Activated B cell treated with CpG ODN at 0.5 μM for 24 hours (primary cell): ENCODE results near the gene RASGRP1. TPM values are rescaled to one million over a fixed set of nuclear protein-coding genes. Genes with fewer than 3 reads are reported as not detected.

ENCODE experiments used
- ATAC-seq: fragments of 200-7000 bp; cut with Tn5 transposase; one replicate; pipeline ENCODE4 v1.10.0; 2021; ENCODE audit warnings: low read depth, mild to moderate bottlenecking, moderate library complexity
- CTCF ChIA-PET: fragments of 350-600 bp; sonication (Branson Sonifier 250); formaldehyde crosslinking; loops from one replicate; lab custom pipeline; 2021; ENCODE audit warnings: antibody characterized with exemption; lab: Charles Lee
- POLR2A ChIA-PET: fragments of 350-600 bp; sonication (Branson Sonifier 250); formaldehyde crosslinking; loops from one replicate; lab custom pipeline; 2021; ENCODE audit warnings: antibody characterized with exemption; lab: Charles Lee
- DNase-seq: peaks from one replicate; pipeline ENCODE4 v3.0.0; 2022
- H3K27ac Mint-ChIP-seq: one replicate; pipeline ENCODE4 v1.8.0; 2020; ENCODE audit warnings: mixed read lengths
- H3K27me3 Mint-ChIP-seq: one replicate; pipeline ENCODE4 v1.8.0; 2021; ENCODE audit warnings: mixed read lengths
- H3K36me3 Mint-ChIP-seq: one replicate; pipeline ENCODE4 v1.8.0; 2021; ENCODE audit warnings: low read depth, mixed read lengths
- H3K4me1 Mint-ChIP-seq: one replicate; pipeline ENCODE4 v1.8.0; 2021; ENCODE audit warnings: mixed read lengths
- H3K4me3 Mint-ChIP-seq: one replicate; pipeline ENCODE4 v1.8.0; 2020; ENCODE audit warnings: mild to moderate bottlenecking, mixed read lengths
- H3K9me3 Mint-ChIP-seq: one replicate; pipeline ENCODE4 v1.8.0; 2020; ENCODE audit warnings: mixed read lengths
- intact Hi-C: fragments of 100-400 bp; cut with micrococcal nuclease; formaldehyde crosslinking; loops from one replicate; pipeline ENCODE4 v1.15.1; 2024
- total RNA-seq: library from RNA; stranded (reverse); gene quantifications from 2 replicates; pipeline ENCODE4 v1.2.3, GENCODE V29; 2022
- TF ChIP-seq, protein P1 (sequence below): fragments of 200-600 bp; IDR thresholded peaks from one replicate; pipeline ENCODE4 v1.8.0; 2022; ENCODE audit warnings: antibody characterized with exemption, mild to moderate bottlenecking

RASGRP1 gene
- total RNA-seq, 1 donor from 2014 or later: 37.7 TPM

- no peaks in the 10 kb centered on the region for H3K9me3 Mint-ChIP-seq
- H3K4me3 Mint-ChIP-seq: no peak overlapping the region
- H3K27me3 Mint-ChIP-seq: no peaks in the 10 kb centered on the region
- peaks cover 2% of the 10 kb centered on the region for H3K4me1 Mint-ChIP-seq
- ATAC-seq: no peak
- CTCF ChIA-PET: no interaction called here
- intact Hi-C loops: no loop called here
- POLR2A ChIA-PET: interaction anchor here (0.6 kb wide), 1 partner anchor 35 kb away, joined by 4 read pairs; no protein-coding TSS in a partner anchor
- no peak overlapping the region for H3K27ac Mint-ChIP-seq
- DNase-seq: no peak
- H3K36me3 Mint-ChIP-seq: peaks cover 46% of the 10 kb centered on the region
- TF ChIP-seq, protein P1, sequence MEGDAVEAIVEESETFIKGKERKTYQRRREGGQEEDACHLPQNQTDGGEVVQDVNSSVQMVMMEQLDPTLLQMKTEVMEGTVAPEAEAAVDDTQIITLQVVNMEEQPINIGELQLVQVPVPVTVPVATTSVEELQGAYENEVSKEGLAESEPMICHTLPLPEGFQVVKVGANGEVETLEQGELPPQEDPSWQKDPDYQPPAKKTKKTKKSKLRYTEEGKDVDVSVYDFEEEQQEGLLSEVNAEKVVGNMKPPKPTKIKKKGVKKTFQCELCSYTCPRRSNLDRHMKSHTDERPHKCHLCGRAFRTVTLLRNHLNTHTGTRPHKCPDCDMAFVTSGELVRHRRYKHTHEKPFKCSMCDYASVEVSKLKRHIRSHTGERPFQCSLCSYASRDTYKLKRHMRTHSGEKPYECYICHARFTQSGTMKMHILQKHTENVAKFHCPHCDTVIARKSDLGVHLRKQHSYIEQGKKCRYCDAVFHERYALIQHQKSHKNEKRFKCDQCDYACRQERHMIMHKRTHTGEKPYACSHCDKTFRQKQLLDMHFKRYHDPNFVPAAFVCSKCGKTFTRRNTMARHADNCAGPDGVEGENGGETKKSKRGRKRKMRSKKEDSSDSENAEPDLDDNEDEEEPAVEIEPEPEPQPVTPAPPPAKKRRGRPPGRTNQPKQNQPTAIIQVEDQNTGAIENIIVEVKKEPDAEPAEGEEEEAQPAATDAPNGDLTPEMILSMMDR: no peak
Observed at GRCh38 chr15:38525489-38525888, 39.1 kb downstream of the RASGRP1 start.

GRCh38 chr15:38524156-38524555 lies 40.5 kb downstream of the RASGRP1 start:
- H3K4me1 Mint-ChIP-seq: no peaks in the 10 kb centered on the region
- intact Hi-C loops: no loop called here

DNA sequence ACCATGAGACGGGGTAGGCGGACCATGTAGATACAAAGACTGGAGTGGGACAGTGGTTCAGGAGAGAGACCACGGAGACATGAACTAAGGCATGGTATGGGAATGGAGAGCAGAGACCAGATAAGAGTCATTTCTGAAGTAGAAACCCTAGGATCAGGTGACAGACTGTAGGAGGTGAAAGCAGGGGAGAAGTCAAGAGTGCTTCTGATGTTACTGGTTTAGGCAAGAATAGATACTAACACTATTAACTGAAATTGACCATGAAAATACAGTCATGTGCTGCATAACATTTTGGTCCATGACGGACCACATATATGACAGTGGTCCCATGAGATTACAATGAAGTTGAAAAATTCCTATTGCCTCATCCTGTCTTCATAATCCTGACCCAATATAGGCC lies 41.7 kb downstream of the RASGRP1 start:
- ATAC-seq (no peak), DNase-seq (no peak)
- ChIA-PET POLR2A (no interaction called here), CTCF (interaction anchor here (1.4 kb wide), 1 partner anchor 41 kb away, joined by 5 read pairs; no protein-coding TSS in a partner anchor)
- Mint-ChIP-seq H3K4me1 (no peaks in the 10 kb centered on the region), H3K9me3 (no peaks in the 10 kb centered on the region), H3K27me3 (no peaks in the 10 kb centered on the region), H3K27ac (no peak overlapping the region), H3K4me3 (no peak overlapping the region), H3K36me3 (peaks cover 45% of the 10 kb centered on the region)
- TF ChIP-seq, protein P1: no peak
- intact Hi-C loops: no loop called here

More at GRCh38 chr15:38524156-38524555, 40.5 kb downstream of the RASGRP1 start:
- no peak for ATAC-seq
- Mint-ChIP-seq H3K9me3 (no peaks in the 10 kb centered on the region), H3K36me3 (peaks cover 45% of the 10 kb centered on the region), H3K27ac (no peak overlapping the region), H3K4me3 (no peak overlapping the region), H3K27me3 (no peaks in the 10 kb centered on the region)
- CTCF ChIA-PET: no interaction called here
- DNase-seq: no peak
- POLR2A ChIA-PET: no interaction called here
- TF ChIP-seq, protein P1: no peak

- peaks cover 50% of the 10 kb centered on the region for H3K36me3 Mint-ChIP-seq
- H3K27me3 Mint-ChIP-seq: no peaks in the 10 kb centered on the region
- CTCF ChIA-PET: interaction anchor here (0.8 to 1.6 kb wide), 4 partner anchors 81 to 178 kb away, joined by 3 to 5 read pairs (median 4); no protein-coding TSS in a partner anchor
- intact Hi-C loops: no loop called here
- no peak overlapping the region for H3K4me3 Mint-ChIP-seq
- no peak overlapping the region for H3K27ac Mint-ChIP-seq
- H3K4me1 Mint-ChIP-seq: no peaks in the 10 kb centered on the region
- POLR2A ChIA-PET: no interaction called here
- DNase-seq (no peak), ATAC-seq (no peak)
- TF ChIP-seq, protein P1: no peak
- H3K9me3 Mint-ChIP-seq: no peaks in the 10 kb centered on the region
Observed at GRCh38 chr15:38521316-38521715, 43.3 kb downstream of the RASGRP1 start.

- POLR2A ChIA-PET: no interaction called here
- DNase-seq (no peak), ATAC-seq (no peak)
- TF ChIP-seq, protein P1: no peak
- no peaks in the 10 kb centered on the region for H3K9me3 Mint-ChIP-seq
- H3K36me3 Mint-ChIP-seq: peaks cover 58% of the 10 kb centered on the region
- no peaks in the 10 kb centered on the region for H3K27me3 Mint-ChIP-seq
- intact Hi-C loops: no loop called here
- no peak overlapping the region for H3K4me3 Mint-ChIP-seq
- CTCF ChIA-PET: interaction anchor here (1.2 to 1.6 kb wide), 2 partner anchors 171 to 180 kb away, joined by 3 to 4 read pairs; no protein-coding TSS in a partner anchor
- H3K27ac Mint-ChIP-seq: no peak overlapping the region
- peaks cover 5% of the 10 kb centered on the region for H3K4me1 Mint-ChIP-seq
Observed at GRCh38 chr15:38520035-38520434, 44.6 kb downstream of the RASGRP1 start.
